C4-2B (cell line): Measurements from ENCODE around the gene ZNF471.

Source experiments
- H3K27ac ChIP-seq: fragments of 450-650 bp; 2 replicates; pipeline ENCODE4 v1.5.1; 2017
- ZFX ChIP-seq: fragments of 450-650 bp; IDR thresholded peaks from 2 replicates; pipeline ENCODE4 v1.6.1; 2017
- TF ChIP-seq, protein P1 (sequence below): fragments of 450-650 bp; conservative IDR thresholded peaks from 2 replicates; pipeline ENCODE4 v1.5.1; 2017; ENCODE audit warnings: mild to moderate bottlenecking

Gene ZNF471

GRCh38 chr19:56504581-56504980 lies 3.1 kb upstream of the ZNF471 start:
- H3K27ac ChIP-seq: no peak overlapping the region
- TF ChIP-seq ZFX: no peak
- TF ChIP-seq, protein P1, sequence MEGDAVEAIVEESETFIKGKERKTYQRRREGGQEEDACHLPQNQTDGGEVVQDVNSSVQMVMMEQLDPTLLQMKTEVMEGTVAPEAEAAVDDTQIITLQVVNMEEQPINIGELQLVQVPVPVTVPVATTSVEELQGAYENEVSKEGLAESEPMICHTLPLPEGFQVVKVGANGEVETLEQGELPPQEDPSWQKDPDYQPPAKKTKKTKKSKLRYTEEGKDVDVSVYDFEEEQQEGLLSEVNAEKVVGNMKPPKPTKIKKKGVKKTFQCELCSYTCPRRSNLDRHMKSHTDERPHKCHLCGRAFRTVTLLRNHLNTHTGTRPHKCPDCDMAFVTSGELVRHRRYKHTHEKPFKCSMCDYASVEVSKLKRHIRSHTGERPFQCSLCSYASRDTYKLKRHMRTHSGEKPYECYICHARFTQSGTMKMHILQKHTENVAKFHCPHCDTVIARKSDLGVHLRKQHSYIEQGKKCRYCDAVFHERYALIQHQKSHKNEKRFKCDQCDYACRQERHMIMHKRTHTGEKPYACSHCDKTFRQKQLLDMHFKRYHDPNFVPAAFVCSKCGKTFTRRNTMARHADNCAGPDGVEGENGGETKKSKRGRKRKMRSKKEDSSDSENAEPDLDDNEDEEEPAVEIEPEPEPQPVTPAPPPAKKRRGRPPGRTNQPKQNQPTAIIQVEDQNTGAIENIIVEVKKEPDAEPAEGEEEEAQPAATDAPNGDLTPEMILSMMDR: no peak

DNA sequence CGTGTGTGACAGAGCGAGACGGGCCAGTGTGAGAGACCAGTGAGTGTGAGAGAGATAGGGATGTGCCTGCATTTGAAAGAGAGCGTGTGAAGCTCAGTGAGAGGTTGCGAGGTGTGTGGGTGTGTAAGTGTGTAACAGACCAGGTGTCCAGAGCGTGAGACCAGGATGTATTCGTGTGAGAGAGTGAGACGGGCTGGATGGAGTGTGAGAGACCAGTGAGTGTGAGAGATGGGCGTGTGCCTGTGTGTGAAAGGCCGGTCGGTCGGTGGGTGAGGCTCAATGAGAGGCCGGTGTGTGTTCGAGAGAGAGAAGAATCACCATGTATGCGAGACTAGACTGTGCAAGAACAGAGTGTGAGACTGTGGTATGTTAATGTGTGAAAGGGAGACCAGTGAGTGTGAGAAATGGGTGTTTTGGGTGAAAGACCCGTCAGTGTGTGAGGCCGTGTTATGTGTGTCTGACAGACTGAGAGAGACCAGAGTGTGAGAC lies 679 bp downstream of the ZNF471 start:
- H3K27ac ChIP-seq: peak overlapping the region; percentile 50
- TF ChIP-seq ZFX: no peak
- TF ChIP-seq, protein P1: no peak

GRCh38 chr19:56525214-56525860 lies 17.7 kb downstream of the ZNF471 start:
- H3K27ac ChIP-seq: no peak overlapping the region
- TF ChIP-seq ZFX: no peak
- TF ChIP-seq, protein P1: no peak

DNA sequence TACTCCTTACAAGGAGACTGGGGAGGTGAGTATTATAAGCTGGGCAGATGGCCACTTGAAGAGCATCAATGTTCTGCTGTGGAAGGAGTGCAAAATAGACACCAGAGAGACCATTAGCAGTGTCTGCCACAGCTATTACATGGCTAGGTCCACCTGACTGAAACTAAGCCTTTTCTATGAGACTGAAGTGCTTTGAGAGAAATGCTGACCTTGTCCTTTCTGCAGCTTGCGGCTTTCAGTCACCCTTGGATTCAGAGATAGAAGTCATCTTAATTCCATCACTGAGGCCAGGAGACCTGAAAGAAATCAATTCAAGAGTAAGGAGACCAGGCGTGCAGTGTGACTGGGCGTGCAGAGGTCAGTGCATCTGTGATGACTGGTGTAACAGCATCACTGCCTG lies 29.8 kb downstream of the ZNF471 start:
- TF ChIP-seq, protein P1: no peak
- no peak for TF ChIP-seq ZFX
- no peak overlapping the region for H3K27ac ChIP-seq

- H3K27ac ChIP-seq: peak overlapping the region; percentile 30; the same call in 1 of the 2 replicates
- TF ChIP-seq, protein P1: no peak
- no peak for TF ChIP-seq ZFX
These were observed 30.7 kb downstream of the ZNF471 start for GRCh38 chr19:56538254-56538760.

DNA sequence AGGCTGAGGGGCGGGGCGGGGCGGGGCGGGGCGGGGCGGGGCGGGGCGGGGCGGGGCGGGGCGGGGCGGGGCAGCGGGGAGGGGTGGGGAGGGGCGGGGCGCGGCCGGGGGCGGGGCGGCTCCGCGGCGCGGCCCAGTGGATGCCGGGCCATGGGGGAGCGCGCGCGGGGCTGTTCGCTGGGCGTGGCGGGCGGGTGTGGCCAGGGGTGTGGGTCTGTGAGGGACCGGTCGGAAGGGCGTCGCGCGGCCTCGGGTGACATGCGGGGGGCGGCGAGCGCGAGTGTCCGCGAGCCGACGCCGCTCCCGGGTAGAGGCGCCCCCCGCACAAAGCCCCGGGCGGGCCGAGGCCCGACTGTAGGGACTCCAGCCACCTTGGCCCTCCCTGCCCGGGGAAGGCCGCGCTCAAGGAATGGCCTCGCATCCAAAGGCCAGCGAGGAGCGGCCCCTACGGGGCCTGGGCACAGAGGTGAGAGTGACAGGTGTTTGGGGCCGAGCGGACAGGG lies 31.2 kb downstream of the ZNF471 start, which contains the start of gene ZFP28:
TSS of gene ZFP28 (plus strand) at position 188 of the 503 bp plus-strand sequence. CDS start at position 259, 71 bp downstream.
- peak within 1 kb of the TSS; percentile 35; the same call in 1 of the 2 replicates for H3K27ac ChIP-seq
- TF ChIP-seq ZFX: 0 out of 2 replicates have a peak, but pooled peaks have one; percentile 20
- TF ChIP-seq, protein P1: no peak

DNA sequence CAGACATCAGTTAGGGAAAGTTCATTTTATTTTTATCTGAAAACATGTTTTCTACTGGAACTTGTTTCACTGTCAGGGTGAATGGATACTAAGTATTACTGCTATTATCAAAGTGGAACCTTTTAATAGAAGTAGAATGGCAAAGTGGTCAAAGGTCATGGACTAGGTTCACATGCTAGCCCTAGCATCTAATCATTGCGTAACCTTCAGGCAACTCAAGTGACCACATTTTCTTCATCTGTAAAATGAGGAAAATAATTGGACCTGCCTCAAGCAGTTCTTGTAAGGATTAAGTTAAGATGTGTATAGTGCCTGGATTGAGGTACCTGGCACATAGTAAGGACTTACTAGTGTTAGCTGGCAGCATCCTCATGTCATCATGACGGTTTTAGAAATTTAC lies 36.1 kb downstream of the ZNF471 start:
- H3K27ac ChIP-seq: no peak overlapping the region
- TF ChIP-seq, protein P1: no peak
- TF ChIP-seq ZFX: no peak
